ENCODE measurements around the gene SLC38A6. TPM values are rescaled to one million over a fixed set of nuclear protein-coding genes. Genes with fewer than 3 reads are reported as not detected.
A peak's percentile ranks its signal among the peaks of the same experiment; 100 is the strongest.

The SLC38A6 gene
- total and polyA plus RNA-seq, 2 of the 13 experiments (the other 11 are each of a cell fraction or from before 2014, with no cell fraction given) = 6.9 to 22.1 TPM

DNA sequence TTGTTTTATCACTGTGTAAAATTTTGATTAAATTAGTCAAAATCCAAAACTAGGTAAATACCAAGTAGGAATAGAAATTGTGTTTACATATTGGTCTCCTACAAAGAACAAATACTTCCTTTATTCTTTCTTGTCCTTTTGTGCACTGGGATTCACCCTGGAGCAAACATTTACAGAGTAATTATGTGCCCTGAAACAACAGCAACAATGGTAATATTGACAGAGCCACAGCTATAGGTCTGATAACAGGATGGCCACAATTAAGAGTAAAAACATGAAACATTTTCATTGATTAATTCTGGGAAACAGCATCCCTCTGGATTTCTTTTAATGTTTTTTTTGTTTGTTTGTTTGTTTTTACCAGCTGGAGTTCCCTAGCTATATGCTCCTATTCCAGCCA is 61.2 kb downstream of the SLC38A6 start (continued):
- TF ChIP-seq, protein P1, sequence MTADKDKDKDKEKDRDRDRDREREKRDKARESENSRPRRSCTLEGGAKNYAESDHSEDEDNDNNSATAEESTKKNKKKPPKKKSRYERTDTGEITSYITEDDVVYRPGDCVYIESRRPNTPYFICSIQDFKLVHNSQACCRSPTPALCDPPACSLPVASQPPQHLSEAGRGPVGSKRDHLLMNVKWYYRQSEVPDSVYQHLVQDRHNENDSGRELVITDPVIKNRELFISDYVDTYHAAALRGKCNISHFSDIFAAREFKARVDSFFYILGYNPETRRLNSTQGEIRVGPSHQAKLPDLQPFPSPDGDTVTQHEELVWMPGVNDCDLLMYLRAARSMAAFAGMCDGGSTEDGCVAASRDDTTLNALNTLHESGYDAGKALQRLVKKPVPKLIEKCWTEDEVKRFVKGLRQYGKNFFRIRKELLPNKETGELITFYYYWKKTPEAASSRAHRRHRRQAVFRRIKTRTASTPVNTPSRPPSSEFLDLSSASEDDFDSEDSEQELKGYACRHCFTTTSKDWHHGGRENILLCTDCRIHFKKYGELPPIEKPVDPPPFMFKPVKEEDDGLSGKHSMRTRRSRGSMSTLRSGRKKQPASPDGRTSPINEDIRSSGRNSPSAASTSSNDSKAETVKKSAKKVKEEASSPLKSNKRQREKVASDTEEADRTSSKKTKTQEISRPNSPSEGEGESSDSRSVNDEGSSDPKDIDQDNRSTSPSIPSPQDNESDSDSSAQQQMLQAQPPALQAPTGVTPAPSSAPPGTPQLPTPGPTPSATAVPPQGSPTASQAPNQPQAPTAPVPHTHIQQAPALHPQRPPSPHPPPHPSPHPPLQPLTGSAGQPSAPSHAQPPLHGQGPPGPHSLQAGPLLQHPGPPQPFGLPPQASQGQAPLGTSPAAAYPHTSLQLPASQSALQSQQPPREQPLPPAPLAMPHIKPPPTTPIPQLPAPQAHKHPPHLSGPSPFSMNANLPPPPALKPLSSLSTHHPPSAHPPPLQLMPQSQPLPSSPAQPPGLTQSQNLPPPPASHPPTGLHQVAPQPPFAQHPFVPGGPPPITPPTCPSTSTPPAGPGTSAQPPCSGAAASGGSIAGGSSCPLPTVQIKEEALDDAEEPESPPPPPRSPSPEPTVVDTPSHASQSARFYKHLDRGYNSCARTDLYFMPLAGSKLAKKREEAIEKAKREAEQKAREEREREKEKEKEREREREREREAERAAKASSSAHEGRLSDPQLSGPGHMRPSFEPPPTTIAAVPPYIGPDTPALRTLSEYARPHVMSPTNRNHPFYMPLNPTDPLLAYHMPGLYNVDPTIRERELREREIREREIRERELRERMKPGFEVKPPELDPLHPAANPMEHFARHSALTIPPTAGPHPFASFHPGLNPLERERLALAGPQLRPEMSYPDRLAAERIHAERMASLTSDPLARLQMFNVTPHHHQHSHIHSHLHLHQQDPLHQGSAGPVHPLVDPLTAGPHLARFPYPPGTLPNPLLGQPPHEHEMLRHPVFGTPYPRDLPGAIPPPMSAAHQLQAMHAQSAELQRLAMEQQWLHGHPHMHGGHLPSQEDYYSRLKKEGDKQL (CRISPR knock-in tag; IDR thresholded peaks at IDR 0.05; ENCODE audit: low read depth) = peak; percentile 92
- TF ChIP-seq RARA (CRISPR knock-in tag; IDR thresholded peaks at IDR 0.05) (peak; percentile 100), ZFP1 (CRISPR knock-in tag; IDR thresholded peaks at IDR 0.05) (peak; percentile 59; the same call in 1 of the 2 replicates), MTA3 (CRISPR knock-in tag; IDR thresholded peaks at IDR 0.05) (no peak), ZC3H13 (CRISPR knock-in tag; IDR thresholded peaks at IDR 0.05) (no peak)

DNA sequence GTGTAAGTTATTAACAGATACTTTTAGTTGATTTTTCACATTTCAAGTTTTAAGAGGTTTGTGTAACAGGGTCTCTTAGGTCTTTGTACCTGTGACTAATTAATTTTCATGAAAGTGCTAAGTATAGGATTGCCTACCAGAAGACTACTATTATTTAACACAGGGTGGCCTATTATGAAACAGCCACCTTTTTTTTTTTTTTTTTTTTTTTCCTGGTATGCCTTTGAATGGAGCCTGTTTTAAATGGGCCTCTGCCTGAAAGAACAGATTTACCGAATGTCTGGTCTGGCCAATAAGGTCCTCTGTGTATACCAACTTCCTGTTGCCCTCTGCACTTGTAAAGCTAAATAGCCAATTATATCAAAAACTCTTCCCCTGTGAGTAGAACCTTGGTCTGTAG is 62.5 kb downstream of the SLC38A6 start:
- Histone ChIP-seq H3K4me1 (ENCODE audit: insufficient read depth, low read length) (peaks cover 28% of the 10 kb centered on the region), H3K9ac (ENCODE audit: insufficient read depth, low read depth, low read length) (no peak overlapping the region), H3K27ac (ENCODE audit: extremely low read length, insufficient read depth, low read length) (no peak overlapping the region), H4K20me1 (ENCODE audit: insufficient read depth, low read length) (no peaks in the 10 kb centered on the region), H3K4me2 (ENCODE audit: low read depth, low read length) (no peak overlapping the region), H3K79me2 (ENCODE audit: insufficient read depth, low read length) (no peaks in the 10 kb centered on the region), H3K36me3 (replicated peaks in 1 of 2; ENCODE audit: control insufficient read depth in 1 of 2, insufficient read depth in 2 of 2, low read length in 2 of 2) (no peaks in the 10 kb centered on the region), H3K9me3 (ENCODE audit: low read length) (no peaks in the 10 kb centered on the region), H3K27me3 (ENCODE audit: control insufficient read depth in 1 of 2, insufficient read depth in 2 of 2, low read length in 2 of 2) (no peaks in the 10 kb centered on the region), H3K4me3 (replicated peaks in 1 of 3; ENCODE audit: insufficient read depth in 1 of 3, low read depth in 2 of 3, low read length in 3 of 3) (no peak overlapping the region), H2AFZ (ENCODE audit: low read length) (no peak overlapping the region)
- DNase-seq (ENCODE audit: low spot score) = peak; percentile 8
- TF ChIP-seq RARA (CRISPR knock-in tag; IDR thresholded peaks at IDR 0.05) (0 out of 2 replicates have a peak, but pooled peaks have one; percentile 6), NFYB (CRISPR knock-in tag; IDR thresholded peaks at IDR 0.05) (no peak), ZNF20 (CRISPR knock-in tag; IDR thresholded peaks at IDR 0.05) (no peak), TCF7 (IDR thresholded peaks at IDR 0.05; ENCODE audit: low read depth) (no peak), ZNF180 (CRISPR knock-in tag; IDR thresholded peaks at IDR 0.05; ENCODE audit: borderline replicate concordance, low read depth) (no peak)
- TF ChIP-seq, protein P2, sequence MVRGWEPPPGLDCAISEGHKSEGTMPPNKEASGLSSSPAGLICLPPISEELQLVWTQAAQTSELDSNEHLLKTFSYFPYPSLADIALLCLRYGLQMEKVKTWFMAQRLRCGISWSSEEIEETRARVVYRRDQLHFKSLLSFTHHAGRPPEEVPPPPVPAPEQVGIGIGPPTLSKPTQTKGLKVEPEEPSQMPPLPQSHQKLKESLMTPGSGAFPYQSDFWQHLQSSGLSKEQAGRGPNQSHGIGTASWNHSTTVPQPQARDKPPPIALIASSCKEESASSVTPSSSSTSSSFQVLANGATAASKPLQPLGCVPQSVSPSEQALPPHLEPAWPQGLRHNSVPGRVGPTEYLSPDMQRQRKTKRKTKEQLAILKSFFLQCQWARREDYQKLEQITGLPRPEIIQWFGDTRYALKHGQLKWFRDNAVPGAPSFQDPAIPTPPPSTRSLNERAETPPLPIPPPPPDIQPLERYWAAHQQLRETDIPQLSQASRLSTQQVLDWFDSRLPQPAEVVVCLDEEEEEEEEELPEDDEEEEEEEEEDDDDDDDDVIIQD (CRISPR knock-in tag; IDR thresholded peaks at IDR 0.05; ENCODE audit: low read depth) = peak; percentile 56; the same call in 1 of the 2 replicates
- TF ChIP-seq, protein P3, sequence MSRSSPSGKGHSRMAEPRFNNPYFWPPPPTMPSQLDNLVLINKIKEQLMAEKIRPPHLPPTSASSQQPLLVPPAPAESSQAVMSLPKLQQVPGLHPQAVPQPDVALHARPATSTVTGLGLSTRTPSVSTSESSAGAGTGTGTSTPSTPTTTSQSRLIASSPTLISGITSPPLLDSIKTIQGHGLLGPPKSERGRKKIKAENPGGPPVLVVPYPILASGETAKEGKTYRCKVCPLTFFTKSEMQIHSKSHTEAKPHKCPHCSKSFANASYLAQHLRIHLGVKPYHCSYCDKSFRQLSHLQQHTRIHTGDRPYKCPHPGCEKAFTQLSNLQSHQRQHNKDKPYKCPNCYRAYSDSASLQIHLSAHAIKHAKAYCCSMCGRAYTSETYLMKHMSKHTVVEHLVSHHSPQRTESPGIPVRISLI (CRISPR knock-in tag; IDR thresholded peaks at IDR 0.05; ENCODE audit: borderline replicate concordance) = peak; percentile 54; the same call in 1 of the 2 replicates
- ChIA-PET CTCF (ENCODE audit: low intra/inter-chr PET ratio, low total read pairs) (no interaction called here), POLR2A (no interaction called here)
- intact Hi-C loops (cut with micrococcal nuclease; ENCODE audit: unreplicated experiment) (no loop called here), in situ Hi-C loops (cut with HindIII; ENCODE audit: extremely low pct_ligation_motif_present, low pct_unique_long_range_greater_than_20kb) (loop anchor here (25.0 kb wide), 1 partner anchor 144 kb away; no protein-coding TSS in a partner anchor)
- no TSS peak for BruUV-seq (replicated peaks)
- no peak for ATAC-seq
- FAIRE-seq = no peak
- 50% methylated on average over 1 of the region's 1 CpG for WGBS (ENCODE audit: low lambda C conversion rate)

Data from HepG2 (cell line).